Upper lobe of left lung (tissue), 6 donors: ENCODE measurements around the gene HOXA1. TPM values are rescaled to one million over a fixed set of nuclear protein-coding genes. Genes with fewer than 3 reads are reported as not detected.
A peak's percentile ranks its signal among the peaks of the same experiment; 100 is the strongest.

Experiments used
- ATAC-seq, 2 donors: fragments of 200-7000 bp; cut with Tn5 transposase; one replicate each; pipeline ENCODE4 v1.9.1; 2022; ENCODE audit warnings: mild to moderate bottlenecking in 2 of 2, moderate library complexity in 2 of 2; ENCODE audit not compliant: low FRiP score in 2 of 2
- DNase-seq, 2 donors: peaks; one replicate each; pipeline ENCODE4 v3.0.0-alpha.2; 2019 to 2020
- H3K27ac ChIP-seq, 4 donors: fragments of 200-600 bp; sonication (generic); one replicate each; pipeline ENCODE4 v1.5.1; 2016 to 2019
- H3K27me3 ChIP-seq, 4 donors: fragments of 200-600 bp; sonication (generic); one replicate each; pipeline ENCODE4 v1.5.1; 2017 to 2019
- H3K36me3 ChIP-seq, 4 donors: fragments of 200-600 bp; sonication (generic); one replicate each; pipeline ENCODE4 v1.5.1; 2016 to 2019
- H3K4me1 ChIP-seq, 4 donors: fragments of 200-600 bp; sonication (generic); one replicate each; pipeline ENCODE4 v1.5.1; 2018 to 2019
- H3K4me3 ChIP-seq, 4 donors: fragments of 200-600 bp; sonication (generic); one replicate each; pipeline ENCODE4 v1.5.1; 2017 to 2019; ENCODE audit warnings: mild to moderate bottlenecking in 2 of 4, moderate library complexity in 1 of 4
- H3K9me3 ChIP-seq, 4 donors: fragments of 200-600 bp; sonication (generic); one replicate each; pipeline ENCODE4 v1.5.1; 2018 to 2019
- EP300 ChIP-seq, 4 donors: sonication (generic); formaldehyde crosslinking; IDR thresholded peaks; one replicate each; pipeline ENCODE4 v1.5.1; 2017; ENCODE audit warnings: antibody characterized with exemption in 4 of 4, control low read depth in 2 of 4
- POLR2A ChIP-seq, 4 donors: fragments of 450-650 bp; IDR thresholded peaks; one replicate each; pipeline ENCODE4 v1.5.1; 2016 to 2017; ENCODE audit warnings: antibody characterized with exemption in 4 of 4, mild to moderate bottlenecking in 2 of 4
- POLR2AphosphoS5 ChIP-seq, 2 donors: sonication (generic); formaldehyde crosslinking; IDR thresholded peaks; one replicate each; pipeline ENCODE4 v1.5.1; 2017; ENCODE audit warnings: antibody characterized with exemption in 2 of 2
- WGBS, 2 donors: methylation state at CpG; one replicate each; pipeline ENCODE4 v1.1.5; 2017 to 2018; 5-methylcytosine and 5-hydroxymethylcytosine counted together
- total RNA-seq, 6 donors: library from RNA; depleted of rRNA in 4 of 6; stranded (reverse); fragments of >200 nt in 4 of 6; gene quantifications; one replicate each; pipeline versions ENCODE4 v1.1.0 to v1.2.1, GENCODE V29; 2016 to 2021
- TF ChIP-seq, protein P1 (sequence below), 6 experiments: fragments of 450-650 bp in 4 of 6; fragments of 200-600 bp in 2 of 6; sonication (generic) in 2 of 6; IDR thresholded peaks; one replicate each; pipeline ENCODE4 v1.5.1; 2016 to 2019; ENCODE audit warnings: antibody characterized with exemption in 6 of 6
- donor health status: DM: no; HTN: no; CAD: no; lungs with moderate emphysema.
- donor health status: DM: no; HTN: yes; CAD: no; lungs with severe emphysema.

Gene HOXA1
- total RNA-seq, 6 donors from 2014 or later: 0.46 to 2.1 (median 0.64) TPM; not detected in 3

DNA sequence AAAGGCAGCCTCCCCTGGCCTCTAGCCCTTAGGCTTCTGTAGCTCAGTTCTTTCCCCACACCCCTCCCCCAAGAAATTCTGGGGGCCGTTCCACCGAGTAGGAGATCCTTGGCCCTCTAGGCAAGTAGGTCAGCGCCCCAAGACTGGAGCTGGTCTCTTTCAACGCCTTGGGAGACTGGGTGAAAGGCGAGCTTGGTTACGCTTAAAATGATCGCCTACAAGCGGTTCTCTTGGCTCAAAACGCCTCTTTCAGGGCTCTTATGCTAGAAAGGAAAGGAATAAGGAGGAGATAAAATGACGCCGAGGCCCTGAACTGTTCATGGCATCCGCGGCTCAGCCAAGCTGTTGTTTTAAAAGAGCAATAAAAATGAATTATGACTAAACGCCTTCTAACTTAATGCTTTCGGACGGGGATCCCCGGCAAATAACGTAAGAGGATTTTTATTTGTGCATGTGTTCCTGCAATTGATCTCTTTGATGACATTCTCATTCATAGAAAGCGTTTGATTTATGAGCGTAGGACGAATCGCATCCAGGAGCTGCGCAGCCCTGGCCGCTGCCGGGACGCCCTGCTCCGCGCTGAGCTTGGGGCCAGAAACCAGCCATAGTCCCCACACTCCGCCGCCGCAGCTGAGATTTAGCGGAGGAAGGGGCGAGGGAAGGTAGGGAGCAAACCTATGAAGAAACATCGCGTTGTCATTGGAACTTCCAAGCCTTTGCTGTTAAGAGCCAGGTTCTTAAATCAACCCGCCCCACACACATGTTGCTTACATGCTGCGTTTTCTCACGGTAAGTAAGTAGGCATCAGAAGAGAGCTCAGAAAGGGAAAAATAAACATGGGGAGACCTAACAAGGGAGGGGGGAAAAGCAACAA, 3.0 kb upstream of the HOXA1 start:
- peaks cover 4 to 26% (median 16%) of the 10 kb centered on the region in 4 donors for H3K4me1 ChIP-seq
- H3K36me3 ChIP-seq: no peaks in the 10 kb centered on the region
- peak overlapping the region; percentile 85 to 95 (median 90) for H3K27ac ChIP-seq
- 22 to 24% methylated on average over 38 of the region's 38 CpGs for WGBS, 2 donors
- H3K4me3 ChIP-seq: peak overlapping the region; percentile 25 to 93 (median 58)
- no peaks in the 10 kb centered on the region for H3K9me3 ChIP-seq
- TF ChIP-seq POLR2AphosphoS5 (IDR thresholded peaks at IDR 0.05) (peak in 1 of 2 donors; percentile 39), POLR2A (IDR thresholded peaks at IDR 0.05) (no peak), EP300 (IDR thresholded peaks at IDR 0.05) (no peak)
- TF ChIP-seq, protein P1, sequence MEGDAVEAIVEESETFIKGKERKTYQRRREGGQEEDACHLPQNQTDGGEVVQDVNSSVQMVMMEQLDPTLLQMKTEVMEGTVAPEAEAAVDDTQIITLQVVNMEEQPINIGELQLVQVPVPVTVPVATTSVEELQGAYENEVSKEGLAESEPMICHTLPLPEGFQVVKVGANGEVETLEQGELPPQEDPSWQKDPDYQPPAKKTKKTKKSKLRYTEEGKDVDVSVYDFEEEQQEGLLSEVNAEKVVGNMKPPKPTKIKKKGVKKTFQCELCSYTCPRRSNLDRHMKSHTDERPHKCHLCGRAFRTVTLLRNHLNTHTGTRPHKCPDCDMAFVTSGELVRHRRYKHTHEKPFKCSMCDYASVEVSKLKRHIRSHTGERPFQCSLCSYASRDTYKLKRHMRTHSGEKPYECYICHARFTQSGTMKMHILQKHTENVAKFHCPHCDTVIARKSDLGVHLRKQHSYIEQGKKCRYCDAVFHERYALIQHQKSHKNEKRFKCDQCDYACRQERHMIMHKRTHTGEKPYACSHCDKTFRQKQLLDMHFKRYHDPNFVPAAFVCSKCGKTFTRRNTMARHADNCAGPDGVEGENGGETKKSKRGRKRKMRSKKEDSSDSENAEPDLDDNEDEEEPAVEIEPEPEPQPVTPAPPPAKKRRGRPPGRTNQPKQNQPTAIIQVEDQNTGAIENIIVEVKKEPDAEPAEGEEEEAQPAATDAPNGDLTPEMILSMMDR (IDR thresholded peaks at IDR 0.05): no peak
- peaks cover 0 to 24% (median 10%) of the 10 kb centered on the region in 4 donors for H3K27me3 ChIP-seq
- ATAC-seq (no peak), DNase-seq (peak in 1 of 2 donors; percentile 84)

DNA sequence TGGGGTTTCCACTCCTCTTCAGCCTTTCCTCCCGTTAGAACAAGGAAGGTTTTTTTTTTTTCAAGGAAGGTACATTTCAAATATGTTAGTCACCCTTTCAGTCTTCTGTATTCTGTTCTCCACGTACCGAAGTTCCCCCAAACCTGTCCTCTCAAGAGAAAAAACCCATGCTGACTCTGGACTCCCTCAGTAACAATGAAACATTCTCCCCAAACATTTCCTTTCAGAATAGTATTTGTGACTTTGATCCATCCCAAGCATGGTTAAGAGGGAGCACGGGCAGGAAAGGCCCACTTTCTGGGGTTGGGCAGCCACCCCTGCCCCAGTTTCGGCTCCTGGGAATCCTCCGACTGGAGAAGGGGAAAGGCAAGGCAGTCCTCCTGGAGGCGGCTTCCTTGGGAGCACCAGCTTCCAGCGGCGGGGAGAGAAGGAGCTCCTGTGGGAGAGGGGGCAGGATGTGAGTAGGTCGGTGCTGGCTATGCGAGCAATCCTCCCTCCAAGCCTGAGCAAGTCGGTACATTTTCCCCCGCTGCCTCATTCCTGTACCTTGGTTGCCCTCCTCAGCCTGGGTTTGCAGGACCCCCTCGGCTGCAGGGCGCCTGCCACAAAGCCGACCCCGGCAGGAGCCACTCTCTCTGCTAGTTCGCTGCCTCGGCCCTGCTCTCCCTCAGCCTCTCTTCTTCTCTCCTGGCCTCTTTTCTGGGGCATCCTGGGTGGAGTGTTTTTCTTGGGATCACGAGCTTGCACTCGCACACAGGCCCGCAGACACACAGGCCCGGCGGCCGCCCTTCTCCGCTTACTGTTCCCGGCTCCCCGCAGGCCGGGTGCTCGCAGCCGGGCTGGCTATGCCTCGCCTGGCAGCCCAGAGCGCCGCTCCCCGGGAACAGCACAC, 2.1 kb upstream of the HOXA1 start:
- Histone ChIP-seq H3K27me3 (peaks cover 0 to 24% (median 8%) of the 10 kb centered on the region in 4 donors), H3K4me3 (peak overlapping the region; percentile 31 to 93 (median 82)), H3K27ac (peak overlapping the region; percentile 85 to 95 (median 90)), H3K4me1 (peaks cover 4 to 24% (median 14%) of the 10 kb centered on the region in 4 donors), H3K9me3 (no peaks in the 10 kb centered on the region), H3K36me3 (no peaks in the 10 kb centered on the region)
- DNase-seq: peak in 1 of 2 donors; percentile 83
- no peak for TF ChIP-seq POLR2AphosphoS5 (IDR thresholded peaks at IDR 0.05)
- TF ChIP-seq, protein P1 (IDR thresholded peaks at IDR 0.05): no peak
- no peak for TF ChIP-seq POLR2A (IDR thresholded peaks at IDR 0.05)
- no peak for TF ChIP-seq EP300 (IDR thresholded peaks at IDR 0.05)
- 21 to 23% methylated on average over 28 to 34 of the region's 35 CpGs for WGBS, 2 donors
- no peak for ATAC-seq

DNA sequence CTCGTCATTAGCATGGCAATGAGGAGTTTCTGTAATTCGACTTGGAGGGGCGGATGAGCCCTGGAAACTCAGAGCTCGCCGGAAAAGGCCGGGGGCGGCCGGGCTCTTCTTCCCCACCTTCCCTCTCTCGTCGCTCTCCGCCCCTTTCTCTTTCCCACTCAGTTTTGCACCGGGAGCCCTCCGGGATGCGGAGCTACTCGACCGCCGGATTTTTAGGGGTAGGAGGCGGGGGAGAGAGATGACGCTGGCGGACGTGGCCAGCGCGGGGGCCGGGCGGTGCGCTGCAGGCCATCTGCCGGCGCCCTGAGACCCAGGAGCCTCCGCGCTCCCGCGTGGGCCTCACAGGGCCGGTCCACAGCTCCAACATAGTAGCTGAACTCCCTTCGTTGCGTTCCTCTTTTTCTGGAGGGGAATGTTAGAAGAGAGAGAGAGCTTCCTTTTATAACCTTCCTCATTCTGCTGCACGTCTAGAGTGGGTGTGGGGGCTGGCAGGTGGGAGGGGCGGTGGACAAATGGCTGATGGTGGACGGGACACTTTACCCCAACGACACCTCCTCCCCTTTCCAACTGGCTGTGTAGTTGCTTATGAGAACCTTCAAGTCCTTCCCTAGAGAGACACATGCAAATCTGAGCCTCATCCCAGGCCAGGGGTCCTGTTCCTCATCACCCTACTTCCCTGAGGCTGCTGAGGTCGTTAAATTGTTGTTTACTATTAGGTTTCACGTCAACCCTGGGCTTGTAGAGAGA, 1.1 kb upstream of the HOXA1 start:
- Histone ChIP-seq H3K9me3 (no peaks in the 10 kb centered on the region), H3K27me3 (peaks cover 0 to 16% (median 5%) of the 10 kb centered on the region in 4 donors), H3K36me3 (no peaks in the 10 kb centered on the region), H3K4me1 (peaks cover 4 to 24% (median 14%) of the 10 kb centered on the region in 4 donors), H3K4me3 (peak overlapping the region; percentile 58 to 93 (median 82)), H3K27ac (peak overlapping the region; percentile 86 to 95 (median 94))
- ATAC-seq (peak; percentile 61 to 74), DNase-seq (peak in 1 of 2 donors; percentile 90)
- TF ChIP-seq POLR2AphosphoS5 (IDR thresholded peaks at IDR 0.05): peak; percentile 54 to 56
- peak in 2 of 4 donors; percentile 34 to 43 for TF ChIP-seq POLR2A (IDR thresholded peaks at IDR 0.05)
- TF ChIP-seq EP300 (IDR thresholded peaks at IDR 0.05): no peak
- TF ChIP-seq, protein P1 (IDR thresholded peaks at IDR 0.05): no peak
- 3% methylated on average over 31 to 39 of the region's 41 CpGs for WGBS, 2 donors
